B cell (primary cell): Measurements from ENCODE around the gene ASCL1. TPM values are rescaled to one million over a fixed set of nuclear protein-coding genes. Genes with fewer than 3 reads are reported as not detected.

Experiments
- ATAC-seq: fragments of 200-7000 bp; cut with Tn5 transposase; one replicate; pipeline ENCODE4 v1.10.0; 2021; ENCODE audit warnings: low read depth, mild to moderate bottlenecking, moderate number of reproducible peaks, moderate library complexity
- CTCF ChIA-PET: fragments of 350-600 bp; sonication (Branson Sonifier 250); formaldehyde crosslinking; loops from one replicate; lab custom pipeline; 2021; ENCODE audit warnings: antibody characterized with exemption, inconsistent platforms; lab: Charles Lee
- POLR2A ChIA-PET: fragments of 350-600 bp; sonication (Branson Sonifier 250); formaldehyde crosslinking; loops from one replicate; lab custom pipeline; 2021; ENCODE audit warnings: antibody characterized with exemption; lab: Charles Lee
- DNase-seq: peaks from one replicate; pipeline ENCODE4 v3.0.0; 2013
- H2AFZ ChIP-seq: 2 replicates; pipeline ENCODE4 v1.6.1; 2012; ENCODE audit warnings: mild to moderate bottlenecking, low read depth, low read length; ENCODE audit not compliant: insufficient read depth, poor library complexity, severe bottlenecking
- H3K27ac ChIP-seq, 2 donors: 1 replicate in 1 of 2; 2 replicates in 1 of 2; pipeline ENCODE4 v1.5.1; 2012 to 2013; ENCODE audit warnings: low read length in 2 of 2, mild to moderate bottlenecking in 2 of 2, moderate library complexity in 1 of 2
- H3K27me3 ChIP-seq, 4 experiments: fragments of 200-600 bp in 1 of 4; sonication (generic) in 1 of 4; replicated peaks in 1 of 4; 1 replicate in 2 of 4; 2 replicates in 2 of 4; pipeline versions ENCODE4 v1.6.1 to v1.7.0; 2013 to 2016; ENCODE audit warnings: low read length in 3 of 4, mild to moderate bottlenecking in 2 of 4, mixed read lengths in 1 of 4, moderate library complexity in 1 of 4; ENCODE audit not compliant: insufficient read depth in 4 of 4, control insufficient read depth in 3 of 4; ENCODE audit errors: control extremely low read depth in 1 of 4
- H3K36me3 ChIP-seq, 2 experiments: replicated peaks in 1 of 2; 1 replicate in 1 of 2; 2 replicates in 1 of 2; pipeline versions ENCODE4 v1.6.1 to v1.7.1; 2013; ENCODE audit warnings: low read length in 1 of 2; ENCODE audit not compliant: insufficient read depth in 2 of 2, control insufficient read depth in 1 of 2; ENCODE audit errors: control extremely low read depth in 1 of 2, extremely low read depth in 1 of 2
- H3K4me1 ChIP-seq, 2 donors: fragments of 200-600 bp in 1 of 2; sonication (generic) in 1 of 2; 1 replicate in 1 of 2; 2 replicates in 1 of 2; pipeline versions ENCODE4 v1.5.1 to v1.6.1; 2013 to 2017; ENCODE audit warnings: low read length in 2 of 2; ENCODE audit not compliant: control insufficient read depth in 2 of 2, insufficient read depth in 2 of 2
- H3K4me2 ChIP-seq: replicated peaks from 2 replicates; pipeline ENCODE3; 2012; ENCODE audit warnings: mild to moderate bottlenecking, low read depth, low read length; ENCODE audit not compliant: poor library complexity, severe bottlenecking
- H3K4me3 ChIP-seq, 5 experiments: fragments of 200-600 bp in 1 of 5; sonication (generic) in 1 of 5; 1 replicate in 3 of 5; 2 replicates in 2 of 5; pipeline versions ENCODE4 v1.5.1 to v1.7.0; 2011 to 2016; ENCODE audit warnings: low read length in 4 of 5, mild to moderate bottlenecking in 4 of 5, low read depth in 2 of 5, control low read depth in 1 of 5, moderate library complexity in 1 of 5; ENCODE audit not compliant: insufficient read depth in 1 of 5; ENCODE audit errors: control extremely low read depth in 1 of 5, extremely low read depth in 1 of 5
- H3K79me2 ChIP-seq: fragments of 200-600 bp; sonication (generic); one replicate; pipeline ENCODE4 v1.6.0; 2016; ENCODE audit warnings: low read length; ENCODE audit not compliant: control insufficient read depth, insufficient read depth
- H3K9ac ChIP-seq: fragments of 200-600 bp; sonication (generic); 2 replicates; pipeline ENCODE4 v1.6.1; 2017; ENCODE audit warnings: mild to moderate bottlenecking, low read length, moderate library complexity
- H3K9me3 ChIP-seq, 3 donors: one replicate each; pipeline versions ENCODE4 v1.6.1 to v1.7.1; 2013; ENCODE audit warnings: low read length in 2 of 3; ENCODE audit not compliant: control insufficient read depth in 2 of 3, insufficient read depth in 1 of 3; ENCODE audit errors: control extremely low read depth in 1 of 3
- H4K20me1 ChIP-seq: 2 replicates; pipeline ENCODE4 v1.6.0; 2012; ENCODE audit warnings: mild to moderate bottlenecking, low read length; ENCODE audit not compliant: insufficient read depth, control insufficient read depth, poor library complexity, severe bottlenecking
- H3K27ac Mint-ChIP-seq: one replicate; pipeline ENCODE4 v1.8.0; 2021; ENCODE audit warnings: mixed read lengths
- H3K27me3 Mint-ChIP-seq: one replicate; pipeline ENCODE4 v1.8.0; 2021; ENCODE audit warnings: mixed read lengths
- H3K4me1 Mint-ChIP-seq: one replicate; pipeline ENCODE4 v1.8.0; 2021; ENCODE audit warnings: mixed read lengths
- H3K4me3 Mint-ChIP-seq: one replicate; pipeline ENCODE4 v1.8.0; 2021; ENCODE audit warnings: mixed read lengths
- H3K9me3 Mint-ChIP-seq: one replicate; pipeline ENCODE4 v1.8.0; 2022; ENCODE audit warnings: mixed read lengths; ENCODE audit not compliant: insufficient read depth
- EZH2 ChIP-seq: IDR thresholded peaks from 2 replicates; pipeline ENCODE4 v1.6.1; 2012; ENCODE audit warnings: borderline replicate concordance, low read depth, mild to moderate bottlenecking, moderate library complexity, low read length; ENCODE audit not compliant: insufficient read depth, poor library complexity, severe bottlenecking
- intact Hi-C: fragments of 100-400 bp; cut with micrococcal nuclease; formaldehyde crosslinking; loops from one replicate; pipeline ENCODE4 v1.10.0; 2022
- polyA plus RNA-seq: library from polyadenylated mRNA; depleted of rRNA; stranded (reverse); fragments of >200 nt; gene quantifications from 2 replicates; pipeline ENCODE4 v1.2.3, GENCODE V29; 2012
- total RNA-seq, 2 donors: library from RNA; stranded (reverse); fragments of 120-200 nt in 1 of 2; gene quantifications; 1 replicate in 1 of 2; 2 replicates in 1 of 2; pipeline versions ENCODE4 v1.2.3 to v1.2.4, GENCODE V29; 2013 to 2022
- TF ChIP-seq, protein P1 (sequence below): fragments of 200-600 bp; IDR thresholded peaks from one replicate; pipeline ENCODE4 v1.8.0; 2022; ENCODE audit warnings: antibody characterized with exemption, mild to moderate bottlenecking

Gene ASCL1
- total and polyA plus RNA-seq, 2 donors (not counting 1 experiment from before 2014, with no cell fraction given): not detected

DNA sequence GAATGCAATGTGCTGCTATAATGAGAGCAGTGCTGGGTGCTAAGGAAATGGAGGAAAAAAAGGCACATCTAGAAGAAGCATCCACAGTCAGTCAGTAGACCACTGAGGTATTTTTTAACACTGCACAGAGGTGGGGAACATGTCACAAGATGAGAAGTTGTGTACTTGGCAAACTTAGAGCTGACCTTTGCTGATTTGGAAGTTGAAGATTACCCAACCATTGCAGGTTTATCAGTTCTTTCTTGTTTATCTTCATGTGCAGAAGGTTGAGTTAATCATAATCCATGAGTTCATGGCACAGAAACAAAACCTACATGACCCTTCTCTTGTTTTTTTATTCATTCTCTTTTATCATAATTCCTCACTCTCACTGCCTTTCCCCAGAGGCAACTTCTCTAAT lies 37.2 kb upstream of the ASCL1 start:
- Mint-ChIP-seq H3K4me1 (peaks cover 8% of the 10 kb centered on the region), H3K27me3 (peaks cover 42% of the 10 kb centered on the region), H3K9me3 (no peaks in the 10 kb centered on the region), H3K27ac (no peak overlapping the region), H3K4me3 (no peak overlapping the region)
- Histone ChIP-seq H3K4me1 (peaks cover 11 to 12% of the 10 kb centered on the region in 2 donors), H3K9me3 (peaks cover 0 to 2% (median 0%) of the 10 kb centered on the region in 3 donors), H3K27ac (no peak overlapping the region), H3K79me2 (no peaks in the 10 kb centered on the region), H4K20me1 (no peaks in the 10 kb centered on the region), H3K27me3 (peaks cover 0 to 15% (median 9%) of the 10 kb centered on the region in 4 experiments), H3K36me3 (no peaks in the 10 kb centered on the region), H3K4me2 (no peak overlapping the region), H3K9ac (no peak overlapping the region), H3K4me3 (no peak overlapping the region), H2AFZ (no peak overlapping the region)
- POLR2A ChIA-PET: no interaction called here
- CTCF ChIA-PET: no interaction called here
- DNase-seq (no peak), ATAC-seq (no peak)
- intact Hi-C loops: no loop called here
- TF ChIP-seq, protein P1, sequence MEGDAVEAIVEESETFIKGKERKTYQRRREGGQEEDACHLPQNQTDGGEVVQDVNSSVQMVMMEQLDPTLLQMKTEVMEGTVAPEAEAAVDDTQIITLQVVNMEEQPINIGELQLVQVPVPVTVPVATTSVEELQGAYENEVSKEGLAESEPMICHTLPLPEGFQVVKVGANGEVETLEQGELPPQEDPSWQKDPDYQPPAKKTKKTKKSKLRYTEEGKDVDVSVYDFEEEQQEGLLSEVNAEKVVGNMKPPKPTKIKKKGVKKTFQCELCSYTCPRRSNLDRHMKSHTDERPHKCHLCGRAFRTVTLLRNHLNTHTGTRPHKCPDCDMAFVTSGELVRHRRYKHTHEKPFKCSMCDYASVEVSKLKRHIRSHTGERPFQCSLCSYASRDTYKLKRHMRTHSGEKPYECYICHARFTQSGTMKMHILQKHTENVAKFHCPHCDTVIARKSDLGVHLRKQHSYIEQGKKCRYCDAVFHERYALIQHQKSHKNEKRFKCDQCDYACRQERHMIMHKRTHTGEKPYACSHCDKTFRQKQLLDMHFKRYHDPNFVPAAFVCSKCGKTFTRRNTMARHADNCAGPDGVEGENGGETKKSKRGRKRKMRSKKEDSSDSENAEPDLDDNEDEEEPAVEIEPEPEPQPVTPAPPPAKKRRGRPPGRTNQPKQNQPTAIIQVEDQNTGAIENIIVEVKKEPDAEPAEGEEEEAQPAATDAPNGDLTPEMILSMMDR: no peak
- no peak for TF ChIP-seq EZH2

- TF ChIP-seq, protein P1: no peak
- TF ChIP-seq EZH2: no peak
- H3K4me3 ChIP-seq: no peak overlapping the region
- H3K9ac ChIP-seq: no peak overlapping the region
- no peak overlapping the region for H3K4me2 ChIP-seq
- H3K27ac ChIP-seq: no peak overlapping the region
- ChIA-PET POLR2A (no interaction called here), CTCF (interaction anchor here (0.9 kb wide), 1 partner anchor 38 kb away, joined by 3 read pairs; no protein-coding TSS in a partner anchor)
- H3K9me3 ChIP-seq: peaks cover 0 to 2% (median 0%) of the 10 kb centered on the region in 3 donors
- no peaks in the 10 kb centered on the region for H3K9me3 Mint-ChIP-seq
- H4K20me1 ChIP-seq: no peaks in the 10 kb centered on the region
- H3K4me1 Mint-ChIP-seq: peaks cover 8% of the 10 kb centered on the region
- no peak overlapping the region for H2AFZ ChIP-seq
- intact Hi-C loops: no loop called here
- H3K36me3 ChIP-seq: no peaks in the 10 kb centered on the region
- no peak overlapping the region for H3K4me3 Mint-ChIP-seq
- H3K27ac Mint-ChIP-seq: no peak overlapping the region
- peaks cover 45% of the 10 kb centered on the region for H3K27me3 Mint-ChIP-seq
- H3K4me1 ChIP-seq: peaks cover 11 to 12% of the 10 kb centered on the region in 2 donors
- DNase-seq (no peak), ATAC-seq (no peak)
- no peaks in the 10 kb centered on the region for H3K79me2 ChIP-seq
- peaks cover 0 to 15% (median 11%) of the 10 kb centered on the region in 4 experiments for H3K27me3 ChIP-seq
Observed at GRCh38 chr12:102921240-102921639, 36.2 kb upstream of the ASCL1 start.
